Measurements from ENCODE around the gene BEGAIN. TPM values are rescaled to one million over a fixed set of nuclear protein-coding genes. Genes with fewer than 3 reads are reported as not detected.

BEGAIN gene
- total RNA-seq, 4 donors from 2014 or later = 0.27 to 2.5 (median 0.37) TPM; not detected in 1

DNA sequence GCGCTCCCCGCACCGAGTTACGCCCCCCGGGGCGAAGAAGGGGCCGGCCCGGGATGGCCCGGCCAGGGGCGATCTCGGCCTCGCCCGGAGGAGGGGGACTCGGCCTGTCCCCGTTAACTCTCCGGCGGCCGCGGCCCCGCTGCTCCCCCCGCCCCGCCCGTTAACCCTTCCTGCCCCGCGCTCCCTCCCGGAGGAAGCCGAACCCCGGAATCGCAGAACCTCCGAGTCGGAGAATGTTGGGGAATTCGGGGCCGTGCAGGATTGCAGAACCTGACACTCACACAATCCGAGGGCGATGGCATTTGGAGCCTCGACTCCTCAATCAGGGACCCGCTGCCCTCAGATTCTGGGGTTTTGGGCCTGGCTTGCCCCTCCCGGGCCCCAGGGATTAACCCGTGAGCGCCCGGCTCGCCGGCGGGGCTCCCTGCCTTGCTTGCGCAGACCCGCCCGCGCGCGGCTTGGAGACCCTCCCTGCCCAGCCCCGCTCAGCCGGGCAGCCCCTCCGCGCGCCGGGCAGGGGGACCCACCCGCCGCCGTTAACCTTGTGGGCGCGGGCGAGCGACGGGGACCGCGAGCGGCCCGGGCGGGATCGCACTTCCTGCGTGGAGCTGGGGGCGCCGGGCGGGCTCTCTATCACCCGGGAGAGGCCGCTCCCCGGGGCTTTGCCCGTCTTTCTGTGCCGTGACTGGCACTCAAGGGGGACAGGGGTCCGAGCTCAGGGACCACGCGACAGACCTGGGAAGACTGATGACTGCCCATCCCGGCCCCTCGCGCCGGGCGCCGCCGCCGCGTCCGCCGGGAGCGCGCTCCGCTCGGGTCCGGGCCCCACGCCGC is 18.8 kb downstream of the BEGAIN start:
- H3K4me3 ChIP-seq = peak overlapping the region; percentile 14 to 48 (median 36)
- 1% methylated on average over 55 of the region's 100 CpGs; no CpG with 5 or more reads in 1 of the 2 donors for WGBS, 2 donors (ENCODE audit: low coverage in 1 of 2)
- H3K27me3 ChIP-seq = peaks cover 73% of the 10 kb centered on the region

DNA sequence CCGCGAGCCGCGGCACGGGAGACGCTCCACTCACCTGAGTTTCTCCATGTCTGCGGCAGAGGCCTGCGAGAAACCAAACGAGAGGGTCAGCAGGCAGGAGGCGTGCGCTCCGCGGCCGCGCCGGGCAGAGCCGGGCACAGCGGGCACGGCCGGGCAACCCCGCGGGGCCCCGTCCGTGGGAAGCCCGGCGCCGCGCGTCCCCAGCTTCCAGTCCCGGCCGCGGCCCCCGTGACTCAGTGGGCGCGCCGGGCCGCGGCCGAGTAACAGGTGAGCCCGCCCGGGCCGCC is 19.4 kb downstream of the BEGAIN start:
- Histone ChIP-seq H3K9me3 (no peaks in the 10 kb centered on the region), H3K4me3 (peak overlapping the region; percentile 14 to 48 (median 36)), H3K27me3 (peaks cover 70% of the 10 kb centered on the region), H3K27ac (no peak overlapping the region), H3K4me1 (peaks cover 9 to 25% (median 19%) of the 10 kb centered on the region in 4 donors), H3K36me3 (no peaks in the 10 kb centered on the region)
- DNase-seq = no peak
- in situ Hi-C loops (cut with MboI; ENCODE audit: low pct_ligation_motif_present in 1 of 4, low pct_unique_long_range_greater_than_20kb in 1 of 4, low sequenced_read_pairs in 3 of 4) = no loop called here
- TF ChIP-seq POLR2AphosphoS5 (IDR thresholded peaks at IDR 0.05) (no peak), EP300 (IDR thresholded peaks at IDR 0.05; ENCODE audit: low read depth) (no peak)
- intact Hi-C loops (cut with DNase I; ENCODE audit: low total_unique reads) = no loop called here
- 4% methylated on average over 19 of the region's 42 CpGs; no CpG with 5 or more reads in 1 of the 2 donors for WGBS, 2 donors (ENCODE audit: low coverage in 1 of 2)

More for the DNA sequence above, 18.8 kb downstream of the BEGAIN start:
- H3K36me3 ChIP-seq = no peaks in the 10 kb centered on the region
- intact Hi-C loops (cut with DNase I; ENCODE audit: low total_unique reads) (no loop called here), in situ Hi-C loops (cut with MboI; ENCODE audit: low pct_ligation_motif_present in 1 of 4, low pct_unique_long_range_greater_than_20kb in 1 of 4, low sequenced_read_pairs in 3 of 4) (no loop called here)
- DNase-seq = no peak
- no peak overlapping the region for H3K27ac ChIP-seq
- no peaks in the 10 kb centered on the region for H3K9me3 ChIP-seq
- TF ChIP-seq POLR2AphosphoS5 (IDR thresholded peaks at IDR 0.05) = no peak
- no peak for TF ChIP-seq EP300 (IDR thresholded peaks at IDR 0.05; ENCODE audit: low read depth)
- no peak for TF ChIP-seq CTCF (IDR thresholded peaks at IDR 0.05)
- no peak for TF ChIP-seq POLR2A (IDR thresholded peaks at IDR 0.05)
- peaks cover 9 to 25% (median 19%) of the 10 kb centered on the region in 4 donors for H3K4me1 ChIP-seq

GRCh38 chr14:100567009-100567876 is 20.0 kb downstream of the BEGAIN start:
- TF ChIP-seq EP300 (IDR thresholded peaks at IDR 0.05; ENCODE audit: low read depth) = no peak
- no peak for TF ChIP-seq POLR2A (IDR thresholded peaks at IDR 0.05)
- TF ChIP-seq POLR2AphosphoS5 (IDR thresholded peaks at IDR 0.05) = no peak
- TF ChIP-seq CTCF (IDR thresholded peaks at IDR 0.05) = no peak
- in situ Hi-C loops (cut with MboI; ENCODE audit: low pct_ligation_motif_present in 1 of 4, low pct_unique_long_range_greater_than_20kb in 1 of 4, low sequenced_read_pairs in 3 of 4) (no loop called here), intact Hi-C loops (cut with DNase I; ENCODE audit: low total_unique reads) (no loop called here)
- Histone ChIP-seq H3K27ac (no peak overlapping the region), H3K4me3 (peak overlapping the region; percentile 4 to 48 (median 22)), H3K9me3 (no peaks in the 10 kb centered on the region), H3K27me3 (peaks cover 66% of the 10 kb centered on the region), H3K4me1 (peaks cover 9 to 25% (median 19%) of the 10 kb centered on the region in 4 donors), H3K36me3 (no peaks in the 10 kb centered on the region)
- no peak for DNase-seq
- WGBS, 2 donors (ENCODE audit: low coverage in 1 of 2) = 7% methylated on average over 23 of the region's 70 CpGs; no CpG with 5 or more reads in 1 of the 2 donors

DNA sequence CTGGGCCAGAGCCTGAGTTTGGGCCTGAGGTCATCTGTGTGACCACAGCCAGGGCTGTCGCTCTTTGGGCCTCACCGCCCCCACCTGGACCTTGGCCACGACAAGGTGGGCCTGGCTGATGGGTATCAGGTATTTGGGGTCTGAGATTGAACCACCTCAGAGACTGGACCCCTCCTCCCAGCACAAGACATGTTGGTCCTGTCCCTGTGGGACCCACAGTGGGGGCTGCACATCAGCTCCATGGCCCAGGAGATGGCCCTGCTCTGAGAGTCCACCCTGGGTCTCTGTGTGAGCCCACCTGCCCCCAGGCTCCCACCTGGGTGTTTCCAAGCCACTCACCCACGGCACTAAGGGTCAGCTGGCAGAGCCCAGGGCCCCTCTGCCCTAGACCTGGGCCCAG is 20.6 kb downstream of the BEGAIN start:
- H3K27me3 ChIP-seq = peaks cover 59% of the 10 kb centered on the region
- no CpG with 5 or more reads among the region's 4 CpGs for WGBS, 2 donors (ENCODE audit: low coverage in 1 of 2)

More for the DNA sequence above, 20.6 kb downstream of the BEGAIN start:
- intact Hi-C loops (cut with DNase I; ENCODE audit: low total_unique reads) = no loop called here
- no peak for DNase-seq
- peaks cover 9 to 25% (median 19%) of the 10 kb centered on the region in 4 donors for H3K4me1 ChIP-seq
- H3K36me3 ChIP-seq = no peaks in the 10 kb centered on the region
- H3K4me3 ChIP-seq = no peak overlapping the region
- no peak overlapping the region for H3K27ac ChIP-seq
- no peak for TF ChIP-seq POLR2AphosphoS5 (IDR thresholded peaks at IDR 0.05)
- TF ChIP-seq EP300 (IDR thresholded peaks at IDR 0.05; ENCODE audit: low read depth) = no peak
- TF ChIP-seq POLR2A (IDR thresholded peaks at IDR 0.05) = no peak
- TF ChIP-seq CTCF (IDR thresholded peaks at IDR 0.05) = no peak
- in situ Hi-C loops (cut with MboI; ENCODE audit: low pct_ligation_motif_present in 1 of 4, low pct_unique_long_range_greater_than_20kb in 1 of 4, low sequenced_read_pairs in 3 of 4) = no loop called here
- no peaks in the 10 kb centered on the region for H3K9me3 ChIP-seq
